ENCODE measurements around the gene TP53BP1.

DNA sequence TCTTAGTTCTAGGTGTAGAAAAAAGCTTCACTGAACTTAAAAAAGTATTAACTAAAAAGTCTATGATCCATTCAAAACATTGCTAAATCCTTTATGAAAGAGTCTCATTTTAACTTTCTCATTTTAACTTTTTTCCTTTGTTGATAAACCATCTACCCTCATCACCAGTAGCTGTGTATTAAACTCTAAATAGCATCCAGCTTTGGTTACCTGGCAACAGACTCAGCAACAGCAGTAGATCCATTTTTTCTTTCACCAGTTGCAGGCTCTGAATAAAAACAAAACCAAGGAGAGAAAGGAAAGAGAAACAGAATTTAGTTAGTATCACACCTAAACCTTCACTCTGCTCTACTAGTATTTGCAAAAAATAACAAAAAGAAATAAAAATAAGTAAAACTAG, 51.6 kb downstream of the TP53BP1 start:
- TF ChIP-seq, protein P1, sequence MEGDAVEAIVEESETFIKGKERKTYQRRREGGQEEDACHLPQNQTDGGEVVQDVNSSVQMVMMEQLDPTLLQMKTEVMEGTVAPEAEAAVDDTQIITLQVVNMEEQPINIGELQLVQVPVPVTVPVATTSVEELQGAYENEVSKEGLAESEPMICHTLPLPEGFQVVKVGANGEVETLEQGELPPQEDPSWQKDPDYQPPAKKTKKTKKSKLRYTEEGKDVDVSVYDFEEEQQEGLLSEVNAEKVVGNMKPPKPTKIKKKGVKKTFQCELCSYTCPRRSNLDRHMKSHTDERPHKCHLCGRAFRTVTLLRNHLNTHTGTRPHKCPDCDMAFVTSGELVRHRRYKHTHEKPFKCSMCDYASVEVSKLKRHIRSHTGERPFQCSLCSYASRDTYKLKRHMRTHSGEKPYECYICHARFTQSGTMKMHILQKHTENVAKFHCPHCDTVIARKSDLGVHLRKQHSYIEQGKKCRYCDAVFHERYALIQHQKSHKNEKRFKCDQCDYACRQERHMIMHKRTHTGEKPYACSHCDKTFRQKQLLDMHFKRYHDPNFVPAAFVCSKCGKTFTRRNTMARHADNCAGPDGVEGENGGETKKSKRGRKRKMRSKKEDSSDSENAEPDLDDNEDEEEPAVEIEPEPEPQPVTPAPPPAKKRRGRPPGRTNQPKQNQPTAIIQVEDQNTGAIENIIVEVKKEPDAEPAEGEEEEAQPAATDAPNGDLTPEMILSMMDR (IDR thresholded peaks at IDR 0.05): no peak
- no peak for TF ChIP-seq POLR2A (IDR thresholded peaks at IDR 0.05)

All from heart left ventricle (tissue), 13 donors.